ENCODE results near the gene PON3. TPM values are rescaled to one million over a fixed set of nuclear protein-coding genes. Genes with fewer than 3 reads are reported as not detected.

PON3 gene
- total and polyA plus RNA-seq, 2 of the 13 experiments (the other 11 are each of a cell fraction or from before 2014, with no cell fraction given): 23.6 to 37.8 TPM

- TF ChIP-seq KDM4B (CRISPR knock-in tag; IDR thresholded peaks at IDR 0.05) (peak; percentile 64; the same call in 1 of the 2 replicates), KAT8 (CRISPR knock-in tag; IDR thresholded peaks at IDR 0.05) (peak; percentile 64; the same call in 1 of the 2 replicates), ARNT2 (CRISPR knock-in tag; IDR thresholded peaks at IDR 0.05; ENCODE audit: low read depth) (no peak), PAX8 (CRISPR knock-in tag; IDR thresholded peaks at IDR 0.05; ENCODE audit: borderline replicate concordance) (no peak), ATRX (CRISPR knock-in tag; IDR thresholded peaks at IDR 0.05; ENCODE audit: borderline replicate concordance) (no peak), POLR2G (IDR thresholded peaks at IDR 0.05; ENCODE audit: low read depth, low read length) (no peak), HOXA7 (CRISPR knock-in tag; IDR thresholded peaks at IDR 0.05) (no peak), IRF9 (CRISPR knock-in tag; IDR thresholded peaks at IDR 0.05; ENCODE audit: borderline replicate concordance) (no peak), CENPBD1 (CRISPR knock-in tag; IDR thresholded peaks at IDR 0.05; ENCODE audit: borderline replicate concordance, low read depth) (no peak), CREBL2 (CRISPR knock-in tag; IDR thresholded peaks at IDR 0.05; ENCODE audit: borderline replicate concordance) (no peak), CBX5 (CRISPR knock-in tag; IDR thresholded peaks at IDR 0.05; ENCODE audit: borderline replicate concordance) (0 out of 2 replicates have a peak, but pooled peaks have one; percentile 65), ARID5B (CRISPR knock-in tag; IDR thresholded peaks at IDR 0.05) (peak; percentile 99), ZMYM4 (CRISPR knock-in tag; IDR thresholded peaks at IDR 0.05) (peak; percentile 65; the same call in 1 of the 2 replicates), ZNF34 (CRISPR knock-in tag; IDR thresholded peaks at IDR 0.05; ENCODE audit: borderline replicate concordance) (no peak), MIER2 (CRISPR knock-in tag; IDR thresholded peaks at IDR 0.05) (peak; percentile 52; the same call in 1 of the 2 replicates), NR2F1 (CRISPR knock-in tag; IDR thresholded peaks at IDR 0.05) (peak; percentile 40 to 71; a peak in 2 of 4 replicates), ZNF546 (CRISPR knock-in tag; conservative IDR thresholded peaks at IDR 0.05) (no peak), GLMP (CRISPR knock-in tag; IDR thresholded peaks at IDR 0.05; ENCODE audit: borderline replicate concordance) (no peak), PLRG1 (conservative IDR thresholded peaks at IDR 0.05) (no peak), CBX1 (IDR thresholded peaks at IDR 0.05; ENCODE audit: low read depth) (no peak), TCF7 (IDR thresholded peaks at IDR 0.05; ENCODE audit: low read depth) (peak; percentile 93)
Observed at GRCh38 chr7:95440394-95441038, 44.3 kb upstream of the PON3 start (continued).

Data from HepG2 (cell line).